GM19043 (cell line): Measurements from ENCODE around the gene ATP8B1.

Experiments used
- ATAC-seq: cut with Tn5 transposase; IDR thresholded peaks from one replicate; pipeline ENCODE4 v1.9.1; 2021; ENCODE audit warnings: low read depth; ENCODE audit not compliant: unreplicated experiment

Gene ATP8B1

GRCh38 chr18:57819671-57820460, 16.8 kb upstream of the ATP8B1 start:
- ATAC-seq = no peak

- no peak for ATAC-seq
Observed at GRCh38 chr18:57819119-57819518, 16.0 kb upstream of the ATP8B1 start.

DNA sequence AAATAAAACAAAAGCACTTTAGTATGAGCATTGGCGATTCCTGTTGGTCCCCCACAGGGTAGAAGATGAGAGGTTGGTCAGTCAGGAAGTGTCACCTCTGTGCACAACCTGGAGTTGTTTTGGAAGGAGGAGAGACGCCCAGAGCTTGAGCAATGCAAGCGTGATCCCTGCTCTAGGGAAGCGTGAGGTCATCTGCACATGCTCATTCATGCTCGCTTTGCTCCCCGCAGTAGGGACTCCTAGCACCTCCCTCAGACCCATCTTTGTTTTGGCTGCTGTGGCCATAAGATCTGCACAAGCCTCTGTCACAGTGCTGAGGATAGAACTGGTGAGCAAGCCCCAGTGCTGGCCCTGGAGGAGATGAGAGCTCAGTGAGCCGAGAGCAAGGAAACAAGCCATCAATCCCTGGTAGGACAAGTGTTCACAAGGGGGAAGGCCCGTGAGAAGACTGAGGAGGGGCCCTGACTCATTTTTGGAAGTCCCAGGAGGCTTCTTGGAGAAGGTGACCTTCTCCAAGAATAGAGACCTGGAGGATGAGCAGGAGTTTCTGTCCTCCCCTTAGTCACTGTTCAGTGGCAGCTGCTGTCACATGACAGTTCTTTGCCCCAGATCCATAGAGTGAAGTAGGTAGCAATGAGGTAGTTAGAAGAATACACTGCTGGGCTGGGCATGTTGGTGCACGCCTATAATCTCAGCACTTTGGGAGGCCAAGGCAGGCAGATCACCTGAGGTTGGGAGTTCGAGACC, 13.3 kb upstream of the ATP8B1 start:
- no peak for ATAC-seq

DNA sequence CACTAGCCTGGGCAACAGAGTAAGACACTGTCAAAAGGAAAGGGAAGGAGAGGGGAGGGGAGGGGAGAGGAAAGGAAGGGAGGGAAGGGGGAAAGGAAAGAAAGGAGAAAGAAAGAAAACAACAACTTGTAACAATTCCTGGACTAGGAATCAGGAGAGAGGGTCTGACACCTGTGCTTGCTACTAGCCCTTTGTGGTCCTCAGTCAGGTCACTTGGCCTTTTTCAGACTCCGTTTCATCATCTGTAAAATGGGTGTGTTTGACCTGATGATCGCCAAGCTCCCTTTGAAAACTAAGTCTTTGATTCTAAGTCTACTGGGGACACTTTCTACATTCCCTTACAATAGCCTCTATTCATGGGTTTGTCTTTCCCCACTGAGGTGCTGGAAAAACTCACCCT, 11.4 kb upstream of the ATP8B1 start:
- ATAC-seq = no peak

DNA sequence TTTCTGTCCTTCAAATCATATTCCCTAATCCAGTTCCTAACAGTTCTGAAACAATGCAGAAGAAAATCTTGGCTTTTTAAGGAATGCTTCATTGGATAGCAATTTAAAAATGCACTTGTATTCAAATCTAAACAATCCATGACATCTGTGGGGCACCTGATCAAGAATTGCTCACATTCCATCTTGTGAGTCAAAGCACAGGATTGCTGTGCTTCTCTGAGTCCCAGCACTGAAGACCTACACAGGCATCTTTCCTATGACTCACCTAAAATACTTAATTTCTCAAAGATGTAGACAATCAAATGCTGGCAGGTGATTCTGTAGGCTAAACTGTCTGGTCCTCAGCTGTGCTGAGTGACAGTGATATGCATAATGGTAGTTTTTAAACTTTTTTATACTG, 10.1 kb upstream of the ATP8B1 start:
- no peak for ATAC-seq

- ATAC-seq = no peak
Observed at GRCh38 chr18:57812126-57812477, 9.0 kb upstream of the ATP8B1 start.

DNA sequence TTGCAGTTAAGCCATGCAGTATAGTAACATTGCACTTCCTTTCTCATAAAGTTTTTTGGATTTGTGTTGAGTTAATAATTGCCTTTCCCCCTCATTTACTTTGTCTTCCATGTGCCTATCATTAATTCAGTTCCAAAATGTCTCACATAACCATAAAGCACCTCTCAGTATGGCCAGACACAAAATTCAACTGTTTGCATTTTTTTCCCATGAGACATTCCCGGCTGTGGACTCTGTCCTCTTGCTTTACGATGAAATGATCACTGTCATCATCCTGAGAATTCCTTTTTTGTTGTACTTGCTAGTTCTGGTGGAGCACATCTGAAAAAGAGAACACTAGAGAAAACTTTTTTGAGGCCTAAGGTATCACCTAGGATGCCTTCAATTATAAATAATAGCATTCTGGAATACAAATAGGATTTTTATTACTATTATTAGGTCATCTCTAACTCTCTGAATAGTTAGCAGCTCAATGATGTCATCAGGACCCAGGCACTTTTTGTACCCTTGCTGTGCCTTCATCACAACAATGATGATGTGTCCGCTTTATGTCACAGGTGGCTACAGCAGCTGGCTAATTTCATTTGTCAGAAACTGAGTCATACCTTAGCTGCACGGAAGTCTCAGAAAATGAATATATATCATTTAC, 8.5 kb upstream of the ATP8B1 start:
- no peak for ATAC-seq

- no peak for ATAC-seq
Observed at GRCh38 chr18:57809190-57809589, 6.1 kb upstream of the ATP8B1 start.

DNA sequence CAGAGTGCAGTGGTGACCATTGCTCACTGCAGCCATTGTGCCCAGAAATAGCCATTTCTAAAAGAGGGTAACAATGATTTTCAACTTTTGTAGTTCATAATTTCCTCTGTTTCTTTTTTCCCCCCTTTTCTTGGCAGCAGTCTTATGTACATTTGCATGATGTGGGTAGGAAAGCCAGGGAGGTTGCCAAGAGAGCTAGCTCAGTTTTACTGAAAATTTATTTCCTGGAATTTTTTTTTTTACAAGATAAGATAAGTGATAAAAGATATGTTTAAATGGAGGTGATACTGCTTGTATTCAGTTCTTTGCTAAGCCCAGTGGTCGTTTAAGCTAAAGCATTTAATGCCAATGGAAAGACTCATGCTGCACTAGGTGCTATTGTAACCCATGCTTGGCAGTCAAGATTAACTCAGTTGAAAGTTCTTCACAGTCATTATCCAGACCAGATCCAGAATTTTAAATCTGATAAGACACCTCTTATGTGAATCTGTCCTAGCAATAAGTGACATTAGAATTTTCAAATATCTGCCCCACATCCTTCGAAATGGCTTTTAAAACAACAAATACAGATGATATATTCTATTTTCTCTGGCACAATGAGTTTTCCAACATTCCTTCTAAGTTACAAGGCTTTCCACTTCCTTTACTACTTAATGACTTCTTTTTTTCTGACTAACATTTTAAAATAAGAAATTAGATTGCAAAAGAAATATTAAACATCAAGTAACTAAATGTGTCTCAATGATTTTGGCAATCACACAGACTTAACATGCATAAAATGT, 4.4 kb upstream of the ATP8B1 start:
- no peak for ATAC-seq

- no peak for ATAC-seq
Observed at GRCh38 chr18:57806978-57807285, 3.8 kb upstream of the ATP8B1 start.

- ATAC-seq = no peak
Observed at GRCh38 chr18:57806201-57806977, 3.3 kb upstream of the ATP8B1 start.

DNA sequence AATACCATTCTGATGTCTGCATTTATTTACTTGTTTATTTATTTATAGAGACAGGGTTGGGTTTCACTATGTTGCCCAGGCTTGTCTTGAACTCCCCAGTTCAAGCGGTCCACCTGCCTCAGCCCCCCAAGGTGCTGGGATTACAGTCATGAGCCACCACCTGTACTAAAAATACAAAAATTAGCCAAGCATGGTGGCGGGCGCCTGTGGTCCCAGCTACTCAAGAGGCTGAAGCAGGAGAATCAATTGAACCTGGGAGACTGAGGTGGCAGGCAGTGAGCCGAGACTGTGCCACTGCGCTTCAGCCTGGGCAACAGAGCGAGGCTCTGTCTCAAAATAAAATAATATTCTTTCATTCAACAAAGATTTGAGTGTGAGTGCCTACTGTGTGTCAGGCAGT, 2.0 kb upstream of the ATP8B1 start:
- ATAC-seq = no peak

- no peak for ATAC-seq
Observed at GRCh38 chr18:57804557-57804956, 1.4 kb upstream of the ATP8B1 start.

DNA sequence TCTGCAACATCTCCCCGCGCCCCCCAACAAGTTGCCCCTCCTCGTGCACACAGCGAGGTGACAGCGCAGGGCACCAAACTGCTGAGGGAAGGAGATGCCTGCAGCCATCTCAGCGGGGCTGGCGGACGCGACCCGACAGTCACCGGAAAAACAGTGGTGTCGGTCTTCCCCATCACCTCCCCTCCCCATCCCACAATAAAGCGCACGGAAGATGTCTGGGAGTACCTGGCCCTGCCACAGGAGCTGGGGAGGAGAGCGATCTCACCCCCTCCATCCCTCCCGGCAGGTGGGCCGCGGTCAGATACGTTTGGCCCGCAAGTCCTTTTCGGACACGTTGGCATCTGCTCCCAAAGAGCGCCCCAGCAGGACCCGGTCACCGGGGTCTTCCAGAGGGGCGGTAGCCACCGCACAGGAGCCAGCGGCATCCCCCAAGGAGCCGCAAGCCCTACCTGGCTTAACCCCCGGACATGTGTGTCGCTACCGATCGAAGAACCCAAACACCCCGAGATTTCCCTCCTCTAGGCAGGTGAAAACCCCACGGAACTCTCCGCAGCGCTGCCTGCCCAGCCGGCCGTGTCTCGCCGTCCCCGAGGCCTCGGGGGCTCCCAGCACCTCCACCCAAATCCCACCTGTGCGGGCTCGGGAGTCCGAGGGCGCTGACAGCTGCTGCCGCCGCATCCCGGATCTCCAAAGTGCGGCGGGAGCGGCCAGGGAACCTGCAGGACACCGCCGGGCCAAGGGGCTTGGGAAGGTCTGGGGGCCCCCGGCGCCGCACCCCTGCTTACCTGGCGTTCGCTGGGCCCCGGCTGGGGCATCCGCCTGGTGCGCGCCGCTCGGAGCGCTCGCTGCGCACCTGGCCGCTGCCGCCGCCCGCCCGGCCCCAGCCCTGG, 657 bp downstream of the ATP8B1 start:
- no peak for ATAC-seq

- ATAC-seq = no peak
Observed at GRCh38 chr18:57801761-57802212, 1.3 kb downstream of the ATP8B1 start.

- no peak for ATAC-seq
Observed at GRCh38 chr18:57801325-57801724, 1.8 kb downstream of the ATP8B1 start.

- no peak for ATAC-seq
Observed at GRCh38 chr18:57798713-57799373, 4.3 kb downstream of the ATP8B1 start.

DNA sequence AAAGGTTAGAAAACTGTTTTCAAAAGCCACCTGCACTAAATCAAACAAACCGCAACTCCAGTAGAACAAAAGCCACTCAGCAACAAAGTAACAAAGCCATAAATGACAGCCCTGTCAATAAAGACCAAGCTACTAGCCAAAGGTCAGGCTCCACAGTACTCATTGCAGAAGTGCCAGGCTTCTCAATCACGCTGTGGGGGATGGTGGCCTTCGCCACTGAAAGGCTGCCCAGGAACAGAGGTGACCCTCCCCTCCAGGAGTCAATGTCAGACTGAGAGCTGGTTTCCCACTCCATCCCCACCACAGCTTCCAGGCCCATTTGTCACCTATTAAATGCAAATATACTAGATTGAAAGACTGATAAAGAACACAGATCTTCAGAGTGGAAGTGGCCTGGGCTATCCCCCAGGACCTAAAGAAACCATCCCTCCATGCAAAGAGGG, 5.9 kb downstream of the ATP8B1 start:
- no peak for ATAC-seq
